ENCODE data around the gene LAMC1. TPM values are rescaled to one million over a fixed set of nuclear protein-coding genes. Genes with fewer than 3 reads are reported as not detected.
"Not testable (repeated sequence)": the region's sequence is repeated elsewhere in the genome, so short reads cannot be mapped to it uniquely, and the experiment has no call there.

LAMC1 gene
- total RNA-seq, 1 experiment from 2014 or later: 113 TPM

- H3K9me3 ChIP-seq (ENCODE audit: control insufficient read depth, insufficient read depth, low read depth, low read length): no peaks in the 10 kb centered on the region
- intact Hi-C loops (cut with micrococcal nuclease; ENCODE audit: unreplicated experiment): no loop called here
- DNase-seq (ENCODE audit: low read depth, low spot score) (no peak), ATAC-seq (0 out of 2 replicates have a peak, but pooled peaks have one; percentile 18)
- BruUV-seq (replicated peaks): no TSS peak
- POLR2A ChIA-PET: no interaction called here
- peaks cover 23% of the 10 kb centered on the region for H3K4me1 ChIP-seq (ENCODE audit: control insufficient read depth, insufficient read depth, low read length)
- TF ChIP-seq CTCF (IDR thresholded peaks at IDR 0.05): no peak
- TF ChIP-seq TCF7L2 (IDR thresholded peaks at IDR 0.05; ENCODE audit: low read depth, low read length): no peak
- TF ChIP-seq SIN3A (IDR thresholded peaks at IDR 0.05; ENCODE audit: borderline replicate concordance, insufficient read depth, low read depth, low read length): no peak
- TF ChIP-seq, protein P1, sequence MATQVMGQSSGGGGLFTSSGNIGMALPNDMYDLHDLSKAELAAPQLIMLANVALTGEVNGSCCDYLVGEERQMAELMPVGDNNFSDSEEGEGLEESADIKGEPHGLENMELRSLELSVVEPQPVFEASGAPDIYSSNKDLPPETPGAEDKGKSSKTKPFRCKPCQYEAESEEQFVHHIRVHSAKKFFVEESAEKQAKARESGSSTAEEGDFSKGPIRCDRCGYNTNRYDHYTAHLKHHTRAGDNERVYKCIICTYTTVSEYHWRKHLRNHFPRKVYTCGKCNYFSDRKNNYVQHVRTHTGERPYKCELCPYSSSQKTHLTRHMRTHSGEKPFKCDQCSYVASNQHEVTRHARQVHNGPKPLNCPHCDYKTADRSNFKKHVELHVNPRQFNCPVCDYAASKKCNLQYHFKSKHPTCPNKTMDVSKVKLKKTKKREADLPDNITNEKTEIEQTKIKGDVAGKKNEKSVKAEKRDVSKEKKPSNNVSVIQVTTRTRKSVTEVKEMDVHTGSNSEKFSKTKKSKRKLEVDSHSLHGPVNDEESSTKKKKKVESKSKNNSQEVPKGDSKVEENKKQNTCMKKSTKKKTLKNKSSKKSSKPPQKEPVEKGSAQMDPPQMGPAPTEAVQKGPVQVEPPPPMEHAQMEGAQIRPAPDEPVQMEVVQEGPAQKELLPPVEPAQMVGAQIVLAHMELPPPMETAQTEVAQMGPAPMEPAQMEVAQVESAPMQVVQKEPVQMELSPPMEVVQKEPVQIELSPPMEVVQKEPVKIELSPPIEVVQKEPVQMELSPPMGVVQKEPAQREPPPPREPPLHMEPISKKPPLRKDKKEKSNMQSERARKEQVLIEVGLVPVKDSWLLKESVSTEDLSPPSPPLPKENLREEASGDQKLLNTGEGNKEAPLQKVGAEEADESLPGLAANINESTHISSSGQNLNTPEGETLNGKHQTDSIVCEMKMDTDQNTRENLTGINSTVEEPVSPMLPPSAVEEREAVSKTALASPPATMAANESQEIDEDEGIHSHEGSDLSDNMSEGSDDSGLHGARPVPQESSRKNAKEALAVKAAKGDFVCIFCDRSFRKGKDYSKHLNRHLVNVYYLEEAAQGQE (IDR thresholded peaks at IDR 0.05; ENCODE audit: insufficient read depth in 1 of 2, low read depth in 2 of 2, low read length in 1 of 2): no peak
- TF ChIP-seq POLR2AphosphoS5 (IDR thresholded peaks at IDR 0.05; ENCODE audit: low read depth, low read length): no peak
- H3K4me3 ChIP-seq (ENCODE audit: low read depth in 2 of 2, low read length in 2 of 2): no peak overlapping the region
- H3K36me3 ChIP-seq (ENCODE audit: control insufficient read depth, insufficient read depth, low read length): no peaks in the 10 kb centered on the region
- H3K27me3 ChIP-seq (ENCODE audit: control insufficient read depth, insufficient read depth, low read length): no peaks in the 10 kb centered on the region
- no peak overlapping the region for H3K27ac ChIP-seq (ENCODE audit: low read length)
- CTCF ChIA-PET: interaction anchor here (0.6 kb wide), 2 partner anchors 56 to 1939 kb away, joined by 6 to 11 read pairs; no protein-coding TSS in a partner anchor
- in situ Hi-C loops (cut with HindIII; ENCODE audit: low pct_unique_long_range_greater_than_20kb, low sequenced_read_pairs): no loop called here
Measured at GRCh38 chr1:183070923-183071618, 47.9 kb downstream of the LAMC1 start.

DNA sequence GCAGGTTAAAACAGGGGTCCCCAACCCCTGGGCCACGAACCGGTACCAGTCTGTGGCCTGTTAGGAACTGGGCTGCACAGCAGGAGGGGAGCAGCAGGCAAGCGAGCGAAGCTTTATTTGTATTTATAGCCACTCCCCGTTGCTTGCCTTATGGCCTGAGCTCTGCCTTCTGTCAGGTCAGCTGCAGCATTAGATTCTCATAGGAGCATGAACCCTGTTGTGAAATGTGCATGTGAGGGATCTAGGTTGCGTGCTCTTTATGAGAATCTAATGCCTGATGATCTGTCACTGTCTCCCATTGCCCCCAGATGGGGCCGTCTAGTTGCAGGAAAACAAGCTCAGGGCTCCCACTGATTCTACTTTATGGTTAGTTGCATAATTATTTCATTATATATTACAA lies 49.4 kb downstream of the LAMC1 start:
- DNase-seq (ENCODE audit: low read depth, low spot score); H3K27ac ChIP-seq (ENCODE audit: low read length); ATAC-seq; intact Hi-C loops (cut with micrococcal nuclease; ENCODE audit: unreplicated experiment); H3K36me3 ChIP-seq (ENCODE audit: control insufficient read depth, insufficient read depth, low read length); CTCF ChIA-PET; H3K4me3 ChIP-seq (ENCODE audit: low read depth in 2 of 2, low read length in 2 of 2); BruUV-seq (replicated peaks); H3K27me3 ChIP-seq (ENCODE audit: control insufficient read depth, insufficient read depth, low read length); POLR2A ChIA-PET; H3K9me3 ChIP-seq (ENCODE audit: control insufficient read depth, insufficient read depth, low read depth, low read length); in situ Hi-C loops (cut with HindIII; ENCODE audit: low pct_unique_long_range_greater_than_20kb, low sequenced_read_pairs): not testable (repeated sequence)
- peaks cover 25% of the 10 kb centered on the region for H3K4me1 ChIP-seq (ENCODE audit: control insufficient read depth, insufficient read depth, low read length)

DNA sequence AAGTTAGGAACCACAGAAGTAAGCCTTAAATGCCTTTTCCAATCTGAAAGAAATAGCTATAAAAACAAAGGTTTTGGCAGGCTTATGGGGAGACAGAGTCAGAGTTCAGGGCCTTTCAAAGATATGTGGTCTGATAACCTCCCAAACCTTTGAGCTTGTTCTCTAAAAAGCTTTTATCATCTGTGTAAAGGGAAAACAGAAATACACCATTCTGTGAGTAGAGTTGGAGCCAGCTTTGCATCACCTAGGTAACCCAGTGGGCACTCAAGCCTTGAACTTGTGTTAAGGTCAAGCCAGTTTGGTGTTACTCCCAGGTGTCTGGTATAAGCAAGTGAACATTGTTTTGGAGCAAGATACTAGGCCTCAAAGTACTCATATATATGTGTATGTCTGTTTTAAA lies 50.1 kb downstream of the LAMC1 start:
- no TSS peak for BruUV-seq (replicated peaks)
- Histone ChIP-seq H3K27me3 (ENCODE audit: control insufficient read depth, insufficient read depth, low read length) (no peaks in the 10 kb centered on the region), H3K36me3 (ENCODE audit: control insufficient read depth, insufficient read depth, low read length) (no peaks in the 10 kb centered on the region), H3K4me3 (ENCODE audit: low read depth in 2 of 2, low read length in 2 of 2) (no peak overlapping the region), H3K4me1 (ENCODE audit: control insufficient read depth, insufficient read depth, low read length) (peaks cover 25% of the 10 kb centered on the region), H3K9me3 (ENCODE audit: control insufficient read depth, insufficient read depth, low read depth, low read length) (no peaks in the 10 kb centered on the region), H3K27ac (ENCODE audit: low read length) (no peak overlapping the region)
- ATAC-seq (no peak), DNase-seq (ENCODE audit: low read depth, low spot score) (no peak)
- POLR2A ChIA-PET: no interaction called here
- in situ Hi-C loops (cut with HindIII; ENCODE audit: low pct_unique_long_range_greater_than_20kb, low sequenced_read_pairs): no loop called here
- TF ChIP-seq TCF7L2 (IDR thresholded peaks at IDR 0.05; ENCODE audit: low read depth, low read length) (no peak), CTCF (IDR thresholded peaks at IDR 0.05) (no peak), POLR2AphosphoS5 (IDR thresholded peaks at IDR 0.05; ENCODE audit: low read depth, low read length) (no peak), SIN3A (IDR thresholded peaks at IDR 0.05; ENCODE audit: borderline replicate concordance, insufficient read depth, low read depth, low read length) (no peak)
- TF ChIP-seq, protein P1 (IDR thresholded peaks at IDR 0.05; ENCODE audit: insufficient read depth in 1 of 2, low read depth in 2 of 2, low read length in 1 of 2): no peak
- CTCF ChIA-PET: no interaction called here
- intact Hi-C loops (cut with micrococcal nuclease; ENCODE audit: unreplicated experiment): no loop called here

Measured in Panc1 (cell line).